Esophagus muscularis mucosa (tissue), 3 donors: Measurements from ENCODE around the gene PHLPP1.

Experiments used
- POLR2A ChIP-seq: fragments of 450-650 bp; IDR thresholded peaks from one replicate; pipeline ENCODE4 v1.6.1; 2017; ENCODE audit warnings: antibody characterized with exemption, moderate library complexity, mild to moderate bottlenecking, low read depth
- TF ChIP-seq, protein P1 (sequence below), 3 experiments: fragments of 200-600 bp in 2 of 3; fragments of 450-650 bp in 1 of 3; sonication (generic) in 2 of 3; IDR thresholded peaks; one replicate each; pipeline ENCODE4 v1.5.1; 2017 to 2019; ENCODE audit warnings: antibody characterized with exemption in 3 of 3, mild to moderate bottlenecking in 2 of 3, moderate library complexity in 1 of 3

DNA sequence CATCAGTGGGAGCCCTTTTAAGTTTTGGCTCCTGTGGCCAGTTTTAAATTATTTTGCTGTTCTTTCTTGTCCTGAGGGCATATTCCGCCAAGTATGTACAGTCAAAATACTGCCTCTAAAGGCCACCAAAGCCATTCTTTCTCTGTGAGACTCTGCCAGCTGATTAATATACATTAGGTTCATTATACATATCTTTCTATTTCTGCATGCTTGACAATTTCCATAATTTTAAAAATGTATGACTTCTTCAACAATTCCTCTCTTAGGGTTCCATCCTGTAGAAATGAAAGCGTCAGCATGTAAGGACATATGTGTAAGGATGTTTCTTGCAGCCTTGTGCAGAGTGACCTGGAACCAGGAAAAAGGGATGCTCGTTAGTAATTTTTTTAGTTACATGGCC lies 291.9 kb downstream of the PHLPP1 start:
- TF ChIP-seq, protein P1, sequence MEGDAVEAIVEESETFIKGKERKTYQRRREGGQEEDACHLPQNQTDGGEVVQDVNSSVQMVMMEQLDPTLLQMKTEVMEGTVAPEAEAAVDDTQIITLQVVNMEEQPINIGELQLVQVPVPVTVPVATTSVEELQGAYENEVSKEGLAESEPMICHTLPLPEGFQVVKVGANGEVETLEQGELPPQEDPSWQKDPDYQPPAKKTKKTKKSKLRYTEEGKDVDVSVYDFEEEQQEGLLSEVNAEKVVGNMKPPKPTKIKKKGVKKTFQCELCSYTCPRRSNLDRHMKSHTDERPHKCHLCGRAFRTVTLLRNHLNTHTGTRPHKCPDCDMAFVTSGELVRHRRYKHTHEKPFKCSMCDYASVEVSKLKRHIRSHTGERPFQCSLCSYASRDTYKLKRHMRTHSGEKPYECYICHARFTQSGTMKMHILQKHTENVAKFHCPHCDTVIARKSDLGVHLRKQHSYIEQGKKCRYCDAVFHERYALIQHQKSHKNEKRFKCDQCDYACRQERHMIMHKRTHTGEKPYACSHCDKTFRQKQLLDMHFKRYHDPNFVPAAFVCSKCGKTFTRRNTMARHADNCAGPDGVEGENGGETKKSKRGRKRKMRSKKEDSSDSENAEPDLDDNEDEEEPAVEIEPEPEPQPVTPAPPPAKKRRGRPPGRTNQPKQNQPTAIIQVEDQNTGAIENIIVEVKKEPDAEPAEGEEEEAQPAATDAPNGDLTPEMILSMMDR (IDR thresholded peaks at IDR 0.05) = no peak
- TF ChIP-seq POLR2A = no peak
